ENCODE results near the gene IDNK.

The IDNK gene

GRCh38 chr9:83623679-83624076 is 735 bp downstream of the IDNK start:
- 0 out of 2 replicates have a peak, but pooled peaks have one; percentile 6 for TF ChIP-seq POLR2AphosphoS5 (IDR thresholded peaks at IDR 0.05; ENCODE audit: low read depth)
- TF ChIP-seq, protein P1, sequence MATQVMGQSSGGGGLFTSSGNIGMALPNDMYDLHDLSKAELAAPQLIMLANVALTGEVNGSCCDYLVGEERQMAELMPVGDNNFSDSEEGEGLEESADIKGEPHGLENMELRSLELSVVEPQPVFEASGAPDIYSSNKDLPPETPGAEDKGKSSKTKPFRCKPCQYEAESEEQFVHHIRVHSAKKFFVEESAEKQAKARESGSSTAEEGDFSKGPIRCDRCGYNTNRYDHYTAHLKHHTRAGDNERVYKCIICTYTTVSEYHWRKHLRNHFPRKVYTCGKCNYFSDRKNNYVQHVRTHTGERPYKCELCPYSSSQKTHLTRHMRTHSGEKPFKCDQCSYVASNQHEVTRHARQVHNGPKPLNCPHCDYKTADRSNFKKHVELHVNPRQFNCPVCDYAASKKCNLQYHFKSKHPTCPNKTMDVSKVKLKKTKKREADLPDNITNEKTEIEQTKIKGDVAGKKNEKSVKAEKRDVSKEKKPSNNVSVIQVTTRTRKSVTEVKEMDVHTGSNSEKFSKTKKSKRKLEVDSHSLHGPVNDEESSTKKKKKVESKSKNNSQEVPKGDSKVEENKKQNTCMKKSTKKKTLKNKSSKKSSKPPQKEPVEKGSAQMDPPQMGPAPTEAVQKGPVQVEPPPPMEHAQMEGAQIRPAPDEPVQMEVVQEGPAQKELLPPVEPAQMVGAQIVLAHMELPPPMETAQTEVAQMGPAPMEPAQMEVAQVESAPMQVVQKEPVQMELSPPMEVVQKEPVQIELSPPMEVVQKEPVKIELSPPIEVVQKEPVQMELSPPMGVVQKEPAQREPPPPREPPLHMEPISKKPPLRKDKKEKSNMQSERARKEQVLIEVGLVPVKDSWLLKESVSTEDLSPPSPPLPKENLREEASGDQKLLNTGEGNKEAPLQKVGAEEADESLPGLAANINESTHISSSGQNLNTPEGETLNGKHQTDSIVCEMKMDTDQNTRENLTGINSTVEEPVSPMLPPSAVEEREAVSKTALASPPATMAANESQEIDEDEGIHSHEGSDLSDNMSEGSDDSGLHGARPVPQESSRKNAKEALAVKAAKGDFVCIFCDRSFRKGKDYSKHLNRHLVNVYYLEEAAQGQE (IDR thresholded peaks at IDR 0.05; ENCODE audit: insufficient replicate concordance, low read depth): no peak
- Histone ChIP-seq H3K27ac (replicated peaks) (peak overlapping the region; percentile 85), H3K4me3 (replicated peaks; ENCODE audit: insufficient read depth, low read length) (peak overlapping the region; percentile 76), H3K27me3 (ENCODE audit: insufficient read depth, poor library complexity, severe bottlenecking) (no peaks in the 10 kb centered on the region)
- no peak for DNase-seq (ENCODE audit: low read depth in 1 of 2, low spot score in 1 of 2)

- DNase-seq (ENCODE audit: low read depth in 1 of 2, low spot score in 1 of 2): no peak
- Histone ChIP-seq H3K4me3 (replicated peaks; ENCODE audit: insufficient read depth, low read length) (no peak overlapping the region), H3K27ac (replicated peaks) (no peak overlapping the region), H3K27me3 (ENCODE audit: insufficient read depth, poor library complexity, severe bottlenecking) (no peaks in the 10 kb centered on the region)
- no peak for TF ChIP-seq POLR2AphosphoS5 (IDR thresholded peaks at IDR 0.05; ENCODE audit: low read depth)
- TF ChIP-seq GABPA (IDR thresholded peaks at IDR 0.05; ENCODE audit: low read depth): no peak
- TF ChIP-seq, protein P2, sequence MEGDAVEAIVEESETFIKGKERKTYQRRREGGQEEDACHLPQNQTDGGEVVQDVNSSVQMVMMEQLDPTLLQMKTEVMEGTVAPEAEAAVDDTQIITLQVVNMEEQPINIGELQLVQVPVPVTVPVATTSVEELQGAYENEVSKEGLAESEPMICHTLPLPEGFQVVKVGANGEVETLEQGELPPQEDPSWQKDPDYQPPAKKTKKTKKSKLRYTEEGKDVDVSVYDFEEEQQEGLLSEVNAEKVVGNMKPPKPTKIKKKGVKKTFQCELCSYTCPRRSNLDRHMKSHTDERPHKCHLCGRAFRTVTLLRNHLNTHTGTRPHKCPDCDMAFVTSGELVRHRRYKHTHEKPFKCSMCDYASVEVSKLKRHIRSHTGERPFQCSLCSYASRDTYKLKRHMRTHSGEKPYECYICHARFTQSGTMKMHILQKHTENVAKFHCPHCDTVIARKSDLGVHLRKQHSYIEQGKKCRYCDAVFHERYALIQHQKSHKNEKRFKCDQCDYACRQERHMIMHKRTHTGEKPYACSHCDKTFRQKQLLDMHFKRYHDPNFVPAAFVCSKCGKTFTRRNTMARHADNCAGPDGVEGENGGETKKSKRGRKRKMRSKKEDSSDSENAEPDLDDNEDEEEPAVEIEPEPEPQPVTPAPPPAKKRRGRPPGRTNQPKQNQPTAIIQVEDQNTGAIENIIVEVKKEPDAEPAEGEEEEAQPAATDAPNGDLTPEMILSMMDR (IDR thresholded peaks at IDR 0.05; ENCODE audit: insufficient read depth, low read length): no peak
- TF ChIP-seq, protein P1 (IDR thresholded peaks at IDR 0.05; ENCODE audit: insufficient replicate concordance, low read depth): no peak
- TF ChIP-seq SPI1 (IDR thresholded peaks at IDR 0.05; ENCODE audit: borderline replicate concordance, low read depth): no peak
Measured at GRCh38 chr9:83625178-83625577, 2.2 kb downstream of the IDNK start.

DNA sequence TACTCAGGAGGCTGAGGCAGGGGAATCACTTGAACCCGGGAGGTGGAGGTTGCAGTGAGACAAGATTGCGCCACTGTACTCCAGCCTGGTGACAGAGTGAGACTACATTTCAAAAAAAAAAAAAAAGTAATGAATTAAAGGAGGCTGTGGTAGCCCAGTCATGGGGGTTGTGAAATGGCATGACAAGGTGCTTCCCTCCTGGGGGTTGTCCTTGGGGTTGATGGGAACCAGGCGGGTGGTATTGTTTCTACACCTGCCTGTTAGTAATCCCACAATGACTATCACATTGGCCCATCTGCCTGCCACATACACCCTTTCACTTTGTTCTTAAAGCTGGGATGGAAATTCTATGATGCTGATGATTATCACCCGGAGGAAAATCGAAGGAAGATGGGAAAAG is 5.6 kb downstream of the IDNK start:
- TF ChIP-seq, protein P2 (IDR thresholded peaks at IDR 0.05; ENCODE audit: insufficient read depth, low read length): no peak
- TF ChIP-seq GABPA (IDR thresholded peaks at IDR 0.05; ENCODE audit: low read depth) (no peak), SPI1 (IDR thresholded peaks at IDR 0.05; ENCODE audit: borderline replicate concordance, low read depth) (no peak), POLR2AphosphoS5 (IDR thresholded peaks at IDR 0.05; ENCODE audit: low read depth) (no peak)
- TF ChIP-seq, protein P1 (IDR thresholded peaks at IDR 0.05; ENCODE audit: insufficient replicate concordance, low read depth): no peak
- H3K27ac ChIP-seq (replicated peaks): no peak overlapping the region
- H3K4me3 ChIP-seq (replicated peaks; ENCODE audit: insufficient read depth, low read length): no peak overlapping the region
- no peaks in the 10 kb centered on the region for H3K27me3 ChIP-seq (ENCODE audit: insufficient read depth, poor library complexity, severe bottlenecking)
- DNase-seq (ENCODE audit: low read depth in 1 of 2, low spot score in 1 of 2): peak in 1 of 2 experiments; percentile 64

Data from HL-60 (cell line).